ENCODE measurements around the gene SREBF1.
"Not testable (repeated sequence)": the region's sequence is repeated elsewhere in the genome, so short reads cannot be mapped to it uniquely, and the experiment has no call there.

Gene SREBF1

DNA sequence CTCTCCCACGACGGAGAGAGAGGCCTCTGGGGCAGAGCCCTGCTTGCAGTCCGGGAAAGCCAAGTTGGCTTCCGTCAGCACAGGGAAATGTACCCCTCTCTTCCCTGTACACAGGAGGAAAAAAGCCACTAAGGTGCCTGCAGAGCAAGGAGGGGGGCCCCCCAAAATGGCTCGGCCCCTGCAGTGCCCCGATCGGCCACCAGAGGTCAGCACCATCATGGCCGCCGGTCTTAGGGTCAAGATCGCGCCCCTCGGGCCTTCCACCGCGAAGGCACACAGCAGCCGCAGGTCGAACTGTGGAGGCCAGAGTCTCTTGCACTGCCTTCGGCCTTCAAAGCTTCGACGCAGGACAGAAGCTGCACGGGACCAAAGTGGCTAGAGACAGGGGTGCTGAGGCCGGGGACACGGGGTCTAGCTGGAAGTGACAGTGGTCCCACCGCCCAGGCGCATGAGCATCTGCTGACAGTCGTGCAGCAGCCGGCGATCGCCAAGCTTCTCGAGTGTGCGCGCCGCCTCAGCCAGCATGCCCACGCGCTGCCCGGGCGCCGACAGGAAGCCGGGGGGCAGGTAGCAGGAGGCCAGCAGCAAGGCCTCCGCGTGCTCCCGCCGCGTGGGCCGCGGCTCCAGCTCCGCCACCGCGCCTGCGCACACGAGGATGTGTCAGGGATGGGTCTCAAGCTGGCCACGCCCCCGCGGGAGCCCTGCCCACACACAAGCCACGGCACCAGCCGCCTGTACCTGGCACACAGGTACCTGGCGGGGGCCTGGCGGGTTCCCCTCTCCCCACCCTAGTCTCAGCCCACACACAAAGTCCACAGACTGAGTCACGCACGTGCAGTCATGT, 24.4 kb downstream of the SREBF1 start:
- no peaks in the 10 kb centered on the region for H3K9me3 ChIP-seq (ENCODE audit: control insufficient read depth in 2 of 2, low read length in 2 of 2)
- H3K36me3 ChIP-seq (ENCODE audit: control insufficient read depth in 2 of 2, insufficient read depth in 2 of 2, low read length in 2 of 2) = peaks cover 36 to 46% of the 10 kb centered on the region in 2 donors
- peaks cover 0 to 3% of the 10 kb centered on the region in 2 donors for H3K4me1 ChIP-seq (ENCODE audit: control insufficient read depth in 2 of 2, insufficient read depth in 2 of 2, low read length in 2 of 2)
- no peak overlapping the region for H3K9ac ChIP-seq (ENCODE audit: low read depth in 1 of 2, low read length in 2 of 2)
- H3K27me3 ChIP-seq (ENCODE audit: control insufficient read depth in 2 of 2, insufficient read depth in 2 of 2, low read length in 2 of 2) = no peaks in the 10 kb centered on the region
- peak overlapping the region in 1 of 2 donors; percentile 4 for H3K27ac ChIP-seq (ENCODE audit: low read depth in 2 of 2, low read length in 2 of 2)
- no peak overlapping the region for H3K4me3 ChIP-seq (ENCODE audit: low read length in 2 of 2)

- H3K4me1 ChIP-seq (ENCODE audit: control insufficient read depth in 2 of 2, insufficient read depth in 2 of 2, low read length in 2 of 2) = peaks cover 0 to 3% of the 10 kb centered on the region in 2 donors
- H3K9ac ChIP-seq (ENCODE audit: low read depth in 1 of 2, low read length in 2 of 2) = no peak overlapping the region
- no peaks in the 10 kb centered on the region for H3K9me3 ChIP-seq (ENCODE audit: control insufficient read depth in 2 of 2, low read length in 2 of 2)
- no peak overlapping the region for H3K4me3 ChIP-seq (ENCODE audit: low read length in 2 of 2)
- H3K36me3 ChIP-seq (ENCODE audit: control insufficient read depth in 2 of 2, insufficient read depth in 2 of 2, low read length in 2 of 2) = peaks cover 30 to 38% of the 10 kb centered on the region in 2 donors
- no peak overlapping the region for H3K27ac ChIP-seq (ENCODE audit: low read depth in 2 of 2, low read length in 2 of 2)
- H3K27me3 ChIP-seq (ENCODE audit: control insufficient read depth in 2 of 2, insufficient read depth in 2 of 2, low read length in 2 of 2) = no peaks in the 10 kb centered on the region
Observed at GRCh38 chr17:17811381-17812210, 25.2 kb downstream of the SREBF1 start.

- H3K27me3 ChIP-seq (ENCODE audit: control insufficient read depth in 2 of 2, insufficient read depth in 2 of 2, low read length in 2 of 2) = no peaks in the 10 kb centered on the region
- peaks cover 0 to 3% of the 10 kb centered on the region in 2 donors for H3K4me1 ChIP-seq (ENCODE audit: control insufficient read depth in 2 of 2, insufficient read depth in 2 of 2, low read length in 2 of 2)
- no peaks in the 10 kb centered on the region for H3K9me3 ChIP-seq (ENCODE audit: control insufficient read depth in 2 of 2, low read length in 2 of 2)
- H3K4me3 ChIP-seq (ENCODE audit: low read length in 2 of 2) = no peak overlapping the region
- no peak overlapping the region for H3K9ac ChIP-seq (ENCODE audit: low read depth in 1 of 2, low read length in 2 of 2)
- peak overlapping the region in 1 of 2 donors; percentile 43 for H3K27ac ChIP-seq (ENCODE audit: low read depth in 2 of 2, low read length in 2 of 2)
- peaks cover 28 to 38% of the 10 kb centered on the region in 2 donors for H3K36me3 ChIP-seq (ENCODE audit: control insufficient read depth in 2 of 2, insufficient read depth in 2 of 2, low read length in 2 of 2)
Observed at GRCh38 chr17:17810895-17811248, 25.9 kb downstream of the SREBF1 start.

DNA sequence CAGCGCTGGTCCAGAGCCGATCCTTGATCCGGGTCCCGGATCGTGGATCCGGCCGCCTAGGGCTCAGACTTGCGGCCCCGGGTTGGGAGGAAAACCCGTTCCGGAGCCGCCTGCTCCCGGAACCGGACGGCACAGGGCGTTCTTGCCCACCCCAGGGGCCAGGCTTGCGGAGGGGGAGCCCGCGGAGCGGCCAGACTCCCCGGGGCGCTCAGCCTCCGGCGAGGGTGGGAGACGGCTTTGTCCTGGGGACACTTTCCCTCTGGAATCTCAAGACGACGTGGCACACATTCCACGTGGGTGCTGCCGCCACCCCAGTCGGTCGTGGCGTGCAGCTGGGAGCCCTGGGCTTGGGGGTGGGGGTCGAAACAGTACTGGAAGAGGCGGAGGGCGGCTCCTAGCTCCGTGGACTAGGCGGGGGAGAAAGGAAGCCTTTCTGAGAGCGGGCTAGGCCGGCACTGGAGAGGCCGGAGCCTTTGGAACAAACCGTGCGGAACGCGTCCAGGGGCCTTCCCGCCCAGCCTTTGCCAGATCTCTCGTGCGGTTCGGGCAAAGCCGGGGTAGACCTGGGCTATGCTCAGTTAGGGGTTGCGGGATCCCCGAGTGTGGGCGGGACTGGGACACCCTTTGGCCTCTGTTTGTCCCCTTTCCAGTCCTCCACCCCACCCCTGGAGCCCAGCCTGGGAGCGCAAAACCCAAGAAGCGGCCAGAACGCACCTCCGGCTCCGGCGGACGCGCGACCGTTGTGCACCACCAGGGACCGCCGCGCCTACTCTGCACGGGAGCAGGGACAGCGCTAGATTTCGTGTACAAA, 26.5 kb downstream of the SREBF1 start:
- Histone ChIP-seq H3K27ac (ENCODE audit: low read depth in 2 of 2, low read length in 2 of 2) (peak overlapping the region in 1 of 2 donors; percentile 43), H3K36me3 (ENCODE audit: control insufficient read depth in 2 of 2, insufficient read depth in 2 of 2, low read length in 2 of 2) (peaks cover 25 to 34% of the 10 kb centered on the region in 2 donors), H3K9ac (ENCODE audit: low read depth in 1 of 2, low read length in 2 of 2) (no peak overlapping the region), H3K9me3 (ENCODE audit: control insufficient read depth in 2 of 2, low read length in 2 of 2) (no peaks in the 10 kb centered on the region), H3K27me3 (ENCODE audit: control insufficient read depth in 2 of 2, insufficient read depth in 2 of 2, low read length in 2 of 2) (no peaks in the 10 kb centered on the region), H3K4me1 (ENCODE audit: control insufficient read depth in 2 of 2, insufficient read depth in 2 of 2, low read length in 2 of 2) (peaks cover 0 to 3% of the 10 kb centered on the region in 2 donors), H3K4me3 (ENCODE audit: low read length in 2 of 2) (no peak overlapping the region)

DNA sequence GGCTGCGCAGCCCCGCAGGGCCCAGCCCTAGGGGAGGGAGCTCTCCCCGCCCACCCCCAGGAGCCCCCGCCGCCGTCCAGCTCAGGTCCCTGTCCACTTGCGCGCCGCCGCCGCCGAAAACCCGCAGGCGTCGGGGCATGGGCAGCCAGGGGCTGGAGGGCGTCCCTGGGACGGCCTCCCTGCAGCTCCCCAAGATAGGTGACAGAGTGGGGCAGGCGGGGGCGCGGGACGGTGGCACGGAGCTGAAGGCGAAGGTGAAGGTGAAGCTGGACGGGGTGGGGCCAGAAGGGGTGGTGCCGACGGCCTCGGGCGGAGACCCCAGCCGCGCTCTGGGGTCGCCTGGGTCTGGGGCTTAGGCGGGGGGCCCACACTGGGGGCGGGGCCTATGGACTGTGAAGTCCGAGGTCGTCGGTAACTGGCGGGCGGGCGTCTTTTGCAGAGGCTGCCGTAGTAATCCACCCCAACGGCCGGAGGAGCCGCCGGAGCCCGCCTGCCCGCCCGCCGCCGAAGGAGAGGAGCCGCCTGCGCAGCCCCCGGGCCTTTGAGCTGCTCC, 27.2 kb downstream of the SREBF1 start:
- Histone ChIP-seq H3K36me3 (ENCODE audit: control insufficient read depth in 2 of 2, insufficient read depth in 2 of 2, low read length in 2 of 2) (peaks cover 20 to 27% of the 10 kb centered on the region in 2 donors), H3K9me3 (ENCODE audit: control insufficient read depth in 2 of 2, low read length in 2 of 2) (no peaks in the 10 kb centered on the region), H3K27me3 (ENCODE audit: control insufficient read depth in 2 of 2, insufficient read depth in 2 of 2, low read length in 2 of 2) (no peaks in the 10 kb centered on the region), H3K4me3 (ENCODE audit: low read length in 2 of 2) (no peak overlapping the region), H3K27ac (ENCODE audit: low read depth in 2 of 2, low read length in 2 of 2) (no peak overlapping the region), H3K4me1 (ENCODE audit: control insufficient read depth in 2 of 2, insufficient read depth in 2 of 2, low read length in 2 of 2) (peaks cover 0 to 3% of the 10 kb centered on the region in 2 donors), H3K9ac (ENCODE audit: low read depth in 1 of 2, low read length in 2 of 2) (no peak overlapping the region)

- Histone ChIP-seq H3K27ac (ENCODE audit: low read depth in 2 of 2, low read length in 2 of 2) (no peak overlapping the region), H3K4me3 (ENCODE audit: low read length in 2 of 2) (no peak overlapping the region), H3K27me3 (ENCODE audit: control insufficient read depth in 2 of 2, insufficient read depth in 2 of 2, low read length in 2 of 2) (no peaks in the 10 kb centered on the region), H3K9ac (ENCODE audit: low read depth in 1 of 2, low read length in 2 of 2) (no peak overlapping the region), H3K9me3 (ENCODE audit: control insufficient read depth in 2 of 2, low read length in 2 of 2) (no peaks in the 10 kb centered on the region), H3K36me3 (ENCODE audit: control insufficient read depth in 2 of 2, insufficient read depth in 2 of 2, low read length in 2 of 2) (peaks cover 13 to 28% of the 10 kb centered on the region in 2 donors), H3K4me1 (ENCODE audit: control insufficient read depth in 2 of 2, insufficient read depth in 2 of 2, low read length in 2 of 2) (peaks cover 0 to 3% of the 10 kb centered on the region in 2 donors)
Observed at GRCh38 chr17:17808706-17809432, 27.9 kb downstream of the SREBF1 start.

- not testable (repeated sequence) for H3K9me3 ChIP-seq (ENCODE audit: control insufficient read depth in 2 of 2, low read length in 2 of 2); H3K4me1 ChIP-seq (ENCODE audit: control insufficient read depth in 2 of 2, insufficient read depth in 2 of 2, low read length in 2 of 2); H3K4me3 ChIP-seq (ENCODE audit: low read length in 2 of 2); H3K27ac ChIP-seq (ENCODE audit: low read depth in 2 of 2, low read length in 2 of 2); H3K9ac ChIP-seq (ENCODE audit: low read depth in 1 of 2, low read length in 2 of 2); H3K27me3 ChIP-seq (ENCODE audit: control insufficient read depth in 2 of 2, insufficient read depth in 2 of 2, low read length in 2 of 2)
- peaks cover 13 to 32% of the 10 kb centered on the region in 2 donors for H3K36me3 ChIP-seq (ENCODE audit: control insufficient read depth in 2 of 2, insufficient read depth in 2 of 2, low read length in 2 of 2)
Observed at GRCh38 chr17:17808200-17808599, 28.6 kb downstream of the SREBF1 start.

- H3K27me3 ChIP-seq (ENCODE audit: control insufficient read depth in 2 of 2, insufficient read depth in 2 of 2, low read length in 2 of 2) = no peaks in the 10 kb centered on the region
- H3K9me3 ChIP-seq (ENCODE audit: control insufficient read depth in 2 of 2, low read length in 2 of 2) = no peaks in the 10 kb centered on the region
- no peak overlapping the region for H3K4me3 ChIP-seq (ENCODE audit: low read length in 2 of 2)
- no peak overlapping the region for H3K9ac ChIP-seq (ENCODE audit: low read depth in 1 of 2, low read length in 2 of 2)
- H3K36me3 ChIP-seq (ENCODE audit: control insufficient read depth in 2 of 2, insufficient read depth in 2 of 2, low read length in 2 of 2) = peaks cover 7 to 26% of the 10 kb centered on the region in 2 donors
- H3K4me1 ChIP-seq (ENCODE audit: control insufficient read depth in 2 of 2, insufficient read depth in 2 of 2, low read length in 2 of 2) = peaks cover 0 to 3% of the 10 kb centered on the region in 2 donors
- H3K27ac ChIP-seq (ENCODE audit: low read depth in 2 of 2, low read length in 2 of 2) = no peak overlapping the region
Observed at GRCh38 chr17:17807440-17807839, 29.3 kb downstream of the SREBF1 start.

- H3K9me3 ChIP-seq (ENCODE audit: control insufficient read depth in 2 of 2, low read length in 2 of 2) = no peaks in the 10 kb centered on the region
- peaks cover 0 to 3% of the 10 kb centered on the region in 2 donors for H3K4me1 ChIP-seq (ENCODE audit: control insufficient read depth in 2 of 2, insufficient read depth in 2 of 2, low read length in 2 of 2)
- no peak overlapping the region for H3K27ac ChIP-seq (ENCODE audit: low read depth in 2 of 2, low read length in 2 of 2)
- H3K27me3 ChIP-seq (ENCODE audit: control insufficient read depth in 2 of 2, insufficient read depth in 2 of 2, low read length in 2 of 2) = no peaks in the 10 kb centered on the region
- H3K9ac ChIP-seq (ENCODE audit: low read depth in 1 of 2, low read length in 2 of 2) = no peak overlapping the region
- peaks cover 5 to 25% of the 10 kb centered on the region in 2 donors for H3K36me3 ChIP-seq (ENCODE audit: control insufficient read depth in 2 of 2, insufficient read depth in 2 of 2, low read length in 2 of 2)
- H3K4me3 ChIP-seq (ENCODE audit: low read length in 2 of 2) = no peak overlapping the region
Observed at GRCh38 chr17:17806611-17807274, 30.0 kb downstream of the SREBF1 start.
